Measurements from ENCODE around the gene HEXB. TPM values are rescaled to one million over a fixed set of nuclear protein-coding genes. Genes with fewer than 3 reads are reported as not detected.

Gene HEXB
- total and polyA plus RNA-seq, 2 of the 13 experiments (the other 11 are each of a cell fraction or from before 2014, with no cell fraction given): 100 to 104 TPM

DNA sequence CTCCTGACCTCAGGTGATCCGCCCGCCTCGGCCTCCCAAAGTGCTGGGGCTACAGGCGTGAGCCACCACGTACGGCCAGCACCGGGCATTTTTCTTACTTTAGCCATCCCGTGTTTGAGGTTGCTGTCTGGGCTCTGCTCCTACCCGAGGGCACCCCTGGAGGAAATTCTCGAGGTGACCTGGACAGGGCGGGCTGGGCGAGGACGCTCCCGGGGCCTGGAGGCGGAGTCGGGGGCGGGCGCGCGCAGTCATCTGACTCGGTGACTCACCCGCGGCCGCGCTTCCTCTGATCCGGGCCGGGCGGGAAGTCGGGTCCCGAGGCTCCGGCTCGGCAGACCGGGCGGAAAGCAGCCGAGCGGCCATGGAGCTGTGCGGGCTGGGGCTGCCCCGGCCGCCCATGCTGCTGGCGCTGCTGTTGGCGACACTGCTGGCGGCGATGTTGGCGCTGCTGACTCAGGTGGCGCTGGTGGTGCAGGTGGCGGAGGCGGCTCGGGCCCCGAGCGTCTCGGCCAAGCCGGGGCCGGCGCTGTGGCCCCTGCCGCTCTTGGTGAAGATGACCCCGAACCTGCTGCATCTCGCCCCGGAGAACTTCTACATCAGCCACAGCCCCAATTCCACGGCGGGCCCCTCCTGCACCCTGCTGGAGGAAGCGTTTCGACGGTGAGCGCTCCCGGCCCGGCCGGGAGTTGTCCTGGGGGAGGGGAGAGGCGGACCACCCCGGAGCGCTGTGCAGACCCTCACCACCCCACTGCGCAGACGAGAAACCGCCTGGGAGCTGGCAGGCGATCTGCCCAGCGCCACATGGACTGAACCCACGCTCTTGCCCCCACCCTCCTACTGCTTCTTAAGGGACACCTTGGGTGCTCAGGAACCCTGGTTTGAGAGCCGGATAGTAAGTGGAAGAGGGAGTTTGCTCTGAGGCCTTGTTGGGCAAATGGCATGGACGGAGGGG, at the start of gene HEXB (continued):
- TF ChIP-seq, protein P1, sequence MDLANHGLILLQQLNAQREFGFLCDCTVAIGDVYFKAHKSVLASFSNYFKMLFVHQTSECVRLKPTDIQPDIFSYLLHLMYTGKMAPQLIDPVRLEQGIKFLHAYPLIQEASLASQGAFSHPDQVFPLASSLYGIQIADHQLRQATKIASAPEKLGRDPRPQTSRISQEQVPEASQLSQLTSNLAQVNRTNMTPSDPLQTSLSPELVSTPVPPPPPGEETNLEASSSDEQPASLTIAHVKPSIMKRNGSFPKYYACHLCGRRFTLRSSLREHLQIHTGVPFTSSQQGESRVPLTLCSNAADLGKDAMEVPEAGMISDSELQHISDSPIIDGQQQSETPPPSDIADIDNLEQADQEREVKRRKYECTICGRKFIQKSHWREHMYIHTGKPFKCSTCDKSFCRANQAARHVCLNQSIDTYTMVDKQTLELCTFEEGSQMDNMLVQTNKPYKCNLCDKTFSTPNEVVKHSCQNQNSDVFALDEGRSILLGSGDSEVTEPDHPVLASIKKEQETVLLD (CRISPR knock-in tag; IDR thresholded peaks at IDR 0.05; ENCODE audit: low read depth): no peak
- no peak for TF ChIP-seq ZNF101 (CRISPR knock-in tag; IDR thresholded peaks at IDR 0.05; ENCODE audit: borderline replicate concordance, low read depth)
- TF ChIP-seq ZNF33B (CRISPR knock-in tag; IDR thresholded peaks at IDR 0.05): no peak; the same call in 1 of the 2 replicates
- TF ChIP-seq ZNF556 (CRISPR knock-in tag; IDR thresholded peaks at IDR 0.05; ENCODE audit: borderline replicate concordance): no peak
- no peak for TF ChIP-seq ZNF432 (CRISPR knock-in tag; IDR thresholded peaks at IDR 0.05; ENCODE audit: borderline replicate concordance)
- no peak for TF ChIP-seq DNMT3B (CRISPR knock-in tag; conservative IDR thresholded peaks at IDR 0.05)
- TF ChIP-seq ZNF572 (CRISPR knock-in tag; IDR thresholded peaks at IDR 0.05): no peak
- TF ChIP-seq, protein P2, sequence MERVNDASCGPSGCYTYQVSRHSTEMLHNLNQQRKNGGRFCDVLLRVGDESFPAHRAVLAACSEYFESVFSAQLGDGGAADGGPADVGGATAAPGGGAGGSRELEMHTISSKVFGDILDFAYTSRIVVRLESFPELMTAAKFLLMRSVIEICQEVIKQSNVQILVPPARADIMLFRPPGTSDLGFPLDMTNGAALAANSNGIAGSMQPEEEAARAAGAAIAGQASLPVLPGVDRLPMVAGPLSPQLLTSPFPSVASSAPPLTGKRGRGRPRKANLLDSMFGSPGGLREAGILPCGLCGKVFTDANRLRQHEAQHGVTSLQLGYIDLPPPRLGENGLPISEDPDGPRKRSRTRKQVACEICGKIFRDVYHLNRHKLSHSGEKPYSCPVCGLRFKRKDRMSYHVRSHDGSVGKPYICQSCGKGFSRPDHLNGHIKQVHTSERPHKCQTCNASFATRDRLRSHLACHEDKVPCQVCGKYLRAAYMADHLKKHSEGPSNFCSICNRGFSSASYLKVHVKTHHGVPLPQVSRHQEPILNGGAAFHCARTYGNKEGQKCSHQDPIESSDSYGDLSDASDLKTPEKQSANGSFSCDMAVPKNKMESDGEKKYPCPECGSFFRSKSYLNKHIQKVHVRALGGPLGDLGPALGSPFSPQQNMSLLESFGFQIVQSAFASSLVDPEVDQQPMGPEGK (CRISPR knock-in tag; IDR thresholded peaks at IDR 0.05): 0 out of 2 replicates have a peak, but pooled peaks have one; percentile 6
- peak; percentile 29; the same call in 1 of the 2 replicates for TF ChIP-seq ZNF501 (CRISPR knock-in tag; IDR thresholded peaks at IDR 0.05)
- TF ChIP-seq, protein P3, sequence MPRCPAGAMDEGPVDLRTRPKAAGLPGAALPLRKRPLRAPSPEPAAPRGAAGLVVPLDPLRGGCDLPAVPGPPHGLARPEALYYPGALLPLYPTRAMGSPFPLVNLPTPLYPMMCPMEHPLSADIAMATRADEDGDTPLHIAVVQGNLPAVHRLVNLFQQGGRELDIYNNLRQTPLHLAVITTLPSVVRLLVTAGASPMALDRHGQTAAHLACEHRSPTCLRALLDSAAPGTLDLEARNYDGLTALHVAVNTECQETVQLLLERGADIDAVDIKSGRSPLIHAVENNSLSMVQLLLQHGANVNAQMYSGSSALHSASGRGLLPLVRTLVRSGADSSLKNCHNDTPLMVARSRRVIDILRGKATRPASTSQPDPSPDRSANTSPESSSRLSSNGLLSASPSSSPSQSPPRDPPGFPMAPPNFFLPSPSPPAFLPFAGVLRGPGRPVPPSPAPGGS (CRISPR knock-in tag; IDR thresholded peaks at IDR 0.05): peak; percentile 74; the same call in 1 of the 2 replicates
- TF ChIP-seq, protein P4, sequence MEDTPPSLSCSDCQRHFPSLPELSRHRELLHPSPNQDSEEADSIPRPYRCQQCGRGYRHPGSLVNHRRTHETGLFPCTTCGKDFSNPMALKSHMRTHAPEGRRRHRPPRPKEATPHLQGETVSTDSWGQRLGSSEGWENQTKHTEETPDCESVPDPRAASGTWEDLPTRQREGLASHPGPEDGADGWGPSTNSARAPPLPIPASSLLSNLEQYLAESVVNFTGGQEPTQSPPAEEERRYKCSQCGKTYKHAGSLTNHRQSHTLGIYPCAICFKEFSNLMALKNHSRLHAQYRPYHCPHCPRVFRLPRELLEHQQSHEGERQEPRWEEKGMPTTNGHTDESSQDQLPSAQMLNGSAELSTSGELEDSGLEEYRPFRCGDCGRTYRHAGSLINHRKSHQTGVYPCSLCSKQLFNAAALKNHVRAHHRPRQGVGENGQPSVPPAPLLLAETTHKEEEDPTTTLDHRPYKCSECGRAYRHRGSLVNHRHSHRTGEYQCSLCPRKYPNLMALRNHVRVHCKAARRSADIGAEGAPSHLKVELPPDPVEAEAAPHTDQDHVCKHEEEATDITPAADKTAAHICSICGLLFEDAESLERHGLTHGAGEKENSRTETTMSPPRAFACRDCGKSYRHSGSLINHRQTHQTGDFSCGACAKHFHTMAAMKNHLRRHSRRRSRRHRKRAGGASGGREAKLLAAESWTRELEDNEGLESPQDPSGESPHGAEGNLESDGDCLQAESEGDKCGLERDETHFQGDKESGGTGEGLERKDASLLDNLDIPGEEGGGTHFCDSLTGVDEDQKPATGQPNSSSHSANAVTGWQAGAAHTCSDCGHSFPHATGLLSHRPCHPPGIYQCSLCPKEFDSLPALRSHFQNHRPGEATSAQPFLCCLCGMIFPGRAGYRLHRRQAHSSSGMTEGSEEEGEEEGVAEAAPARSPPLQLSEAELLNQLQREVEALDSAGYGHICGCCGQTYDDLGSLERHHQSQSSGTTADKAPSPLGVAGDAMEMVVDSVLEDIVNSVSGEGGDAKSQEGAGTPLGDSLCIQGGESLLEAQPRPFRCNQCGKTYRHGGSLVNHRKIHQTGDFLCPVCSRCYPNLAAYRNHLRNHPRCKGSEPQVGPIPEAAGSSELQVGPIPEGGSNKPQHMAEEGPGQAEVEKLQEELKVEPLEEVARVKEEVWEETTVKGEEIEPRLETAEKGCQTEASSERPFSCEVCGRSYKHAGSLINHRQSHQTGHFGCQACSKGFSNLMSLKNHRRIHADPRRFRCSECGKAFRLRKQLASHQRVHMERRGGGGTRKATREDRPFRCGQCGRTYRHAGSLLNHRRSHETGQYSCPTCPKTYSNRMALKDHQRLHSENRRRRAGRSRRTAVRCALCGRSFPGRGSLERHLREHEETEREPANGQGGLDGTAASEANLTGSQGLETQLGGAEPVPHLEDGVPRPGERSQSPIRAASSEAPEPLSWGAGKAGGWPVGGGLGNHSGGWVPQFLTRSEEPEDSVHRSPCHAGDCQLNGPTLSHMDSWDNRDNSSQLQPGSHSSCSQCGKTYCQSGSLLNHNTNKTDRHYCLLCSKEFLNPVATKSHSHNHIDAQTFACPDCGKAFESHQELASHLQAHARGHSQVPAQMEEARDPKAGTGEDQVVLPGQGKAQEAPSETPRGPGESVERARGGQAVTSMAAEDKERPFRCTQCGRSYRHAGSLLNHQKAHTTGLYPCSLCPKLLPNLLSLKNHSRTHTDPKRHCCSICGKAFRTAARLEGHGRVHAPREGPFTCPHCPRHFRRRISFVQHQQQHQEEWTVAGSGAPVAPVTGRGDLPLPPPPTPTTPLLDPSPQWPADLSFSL (CRISPR knock-in tag; IDR thresholded peaks at IDR 0.05): no peak
- TF ChIP-seq BCL6 (CRISPR knock-in tag; IDR thresholded peaks at IDR 0.05): peak; percentile 38; the same call in 1 of the 2 replicates
- TF ChIP-seq ZNF17 (CRISPR knock-in tag; IDR thresholded peaks at IDR 0.05): no peak

Data from HepG2 (cell line).